Mucosa of descending colon (tissue), 3 donors: ENCODE results near the gene SUMO1. TPM values are rescaled to one million over a fixed set of nuclear protein-coding genes. Genes with fewer than 3 reads are reported as not detected.

Experiments used
- ATAC-seq: fragments of 200-7000 bp; cut with Tn5 transposase; one replicate; pipeline ENCODE4 v1.9.1; 2020; ENCODE audit warnings: mild to moderate bottlenecking, moderate library complexity
- DNase-seq, 3 donors: peaks; one replicate each; pipeline ENCODE4 v3.0.0-alpha.2; 2020
- H3K36me3 ChIP-seq: fragments of 200-600 bp; one replicate; pipeline ENCODE4 v1.8.0; 2021; ENCODE audit warnings: low read depth, mild to moderate bottlenecking
- H3K4me1 ChIP-seq: fragments of 200-600 bp; one replicate; pipeline ENCODE4 v1.8.0; 2021; ENCODE audit warnings: low read depth, mild to moderate bottlenecking
- H3K4me3 ChIP-seq: fragments of 200-600 bp; one replicate; pipeline ENCODE4 v1.8.0; 2021; ENCODE audit warnings: mild to moderate bottlenecking
- H3K9me3 ChIP-seq: fragments of 200-600 bp; one replicate; pipeline ENCODE4 v1.8.0; 2021; ENCODE audit warnings: mild to moderate bottlenecking
- CTCF ChIP-seq: fragments of 200-600 bp; IDR thresholded peaks from one replicate; pipeline ENCODE4 v1.8.0; 2022; ENCODE audit warnings: antibody characterized with exemption, mild to moderate bottlenecking
- intact Hi-C, 2 donors: fragments of 100-400 bp; cut with DNase I in 1 of 2; cut with micrococcal nuclease in 1 of 2; formaldehyde crosslinking; loops; one replicate each; pipeline versions ENCODE4 v1.11.0 to v1.11.1; 2022; cut with DNase I, micrococcal nuclease
- total RNA-seq, 3 donors: library from RNA; stranded (reverse); fragmentation: NEBNext Ultra II Directional in 2 of 3; extraction: Animal tissue kit (Norgen Biotek cat#: 25700) in 2 of 3; gene quantifications; one replicate each; pipeline versions ENCODE4 v1.2.1 to v1.2.4, GENCODE V29; 2021 to 2023
- donor health status: DM: no; HTN: no; CAD: no; lungs with moderate emphysema.
- donor health status: DM: no; HTN: no; CAD: no.
- donor health status: DM: no; HTN: yes; CAD: no.

SUMO1 gene
- total RNA-seq, 3 donors from 2014 or later: 75.5 to 81.4 (median 77.6) TPM

DNA sequence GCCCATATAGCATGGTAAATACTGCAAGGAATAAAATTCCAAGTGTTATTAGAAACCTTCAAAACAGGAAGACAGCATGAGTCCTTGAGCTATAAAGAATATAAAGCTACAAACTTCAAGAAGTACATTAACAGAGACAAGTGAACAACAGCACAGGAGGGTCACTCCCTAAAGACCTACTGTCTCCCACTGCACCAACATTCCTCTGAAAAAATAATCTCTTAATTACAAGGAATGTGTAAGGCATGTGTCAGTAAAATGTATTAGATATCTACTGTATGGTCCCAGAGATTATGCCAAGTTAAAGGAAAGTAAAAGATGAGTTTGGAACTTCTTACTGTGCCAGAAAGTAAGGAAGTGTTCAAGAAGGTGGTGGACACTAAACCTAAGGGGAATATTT is 29.9 kb downstream of the SUMO1 start:
- intact Hi-C loops: no loop called here
- H3K9me3 ChIP-seq: no peaks in the 10 kb centered on the region
- no peak for ATAC-seq
- no peak for TF ChIP-seq CTCF
- no peak overlapping the region for H3K4me3 ChIP-seq
- no peak for DNase-seq
- H3K4me1 ChIP-seq: no peaks in the 10 kb centered on the region
- no peaks in the 10 kb centered on the region for H3K36me3 ChIP-seq

- Histone ChIP-seq H3K4me3 (no peak overlapping the region), H3K36me3 (no peaks in the 10 kb centered on the region), H3K9me3 (no peaks in the 10 kb centered on the region), H3K4me1 (no peaks in the 10 kb centered on the region)
- intact Hi-C loops: no loop called here
- no peak for TF ChIP-seq CTCF
- DNase-seq (no peak), ATAC-seq (no peak)
Measured at GRCh38 chr2:202204855-202205254, 33.5 kb downstream of the SUMO1 start.

DNA sequence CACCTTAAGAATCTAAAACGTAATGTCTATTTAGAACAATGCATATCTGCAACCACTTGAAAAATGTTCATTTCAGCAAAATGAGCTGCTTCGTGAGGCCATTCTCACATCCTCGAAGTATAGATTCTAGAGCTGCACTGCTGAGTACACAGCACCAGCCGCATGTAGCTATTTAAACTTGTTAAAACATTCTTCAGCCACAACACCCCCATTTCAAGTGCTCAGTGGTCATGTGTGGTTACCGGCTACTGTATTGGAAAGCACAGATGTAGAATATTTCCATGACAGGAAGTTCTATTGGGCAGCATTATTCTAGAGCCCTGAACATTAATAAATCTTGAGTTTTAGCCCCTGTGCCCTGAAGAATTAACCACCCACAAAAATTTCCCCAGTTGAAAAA is 35.0 kb downstream of the SUMO1 start:
- Histone ChIP-seq H3K36me3 (no peaks in the 10 kb centered on the region), H3K4me1 (no peaks in the 10 kb centered on the region), H3K9me3 (no peaks in the 10 kb centered on the region), H3K4me3 (no peak overlapping the region)
- DNase-seq: no peak
- TF ChIP-seq CTCF: no peak
- intact Hi-C loops: no loop called here
- ATAC-seq: no peak

DNA sequence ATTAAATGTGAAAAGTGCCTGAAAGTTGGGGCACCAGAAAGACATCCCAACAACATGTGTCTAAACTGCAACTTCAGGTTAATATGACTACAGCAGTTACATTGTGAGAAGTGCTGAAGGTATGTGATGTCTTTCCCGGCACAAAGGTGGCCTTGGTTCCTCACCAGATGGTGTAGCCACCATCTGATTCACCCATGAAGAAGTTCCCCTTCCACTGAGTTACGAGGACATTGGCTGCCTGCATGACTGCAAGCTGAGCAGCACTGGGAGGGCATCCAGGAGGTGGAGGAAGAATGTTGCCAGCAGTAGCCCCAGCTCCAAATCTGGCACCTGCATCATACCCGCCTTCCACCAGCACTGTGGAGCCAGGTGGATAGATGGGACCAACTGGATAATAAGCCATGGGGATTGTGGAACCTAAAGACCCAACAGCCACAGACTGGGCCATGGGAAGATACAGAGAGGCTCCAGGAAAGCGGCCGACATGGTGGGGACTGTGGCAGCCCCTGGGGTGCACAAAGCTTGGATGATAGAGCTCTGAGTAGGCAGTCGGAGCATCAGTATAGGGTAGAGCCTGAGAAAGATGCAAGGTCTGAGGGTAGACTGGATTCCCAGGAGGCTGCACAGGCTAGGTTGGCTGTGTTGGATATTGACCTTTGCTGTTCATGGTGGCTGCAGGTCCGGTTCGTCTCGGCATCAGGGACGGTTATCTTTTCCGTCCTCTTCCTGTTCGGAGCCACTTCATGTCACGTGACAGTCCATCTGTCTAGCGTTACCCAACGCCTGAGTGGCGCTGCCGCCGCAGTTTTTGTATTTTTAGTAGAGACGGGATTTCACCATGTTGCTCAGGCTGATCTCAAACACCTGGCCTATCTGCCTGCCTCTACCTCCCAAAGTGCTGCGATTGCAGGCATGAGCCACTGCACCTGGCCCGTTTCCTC is 36.9 kb downstream of the SUMO1 start:
- no peaks in the 10 kb centered on the region for H3K4me1 ChIP-seq
- no peak overlapping the region for H3K4me3 ChIP-seq
- TF ChIP-seq CTCF: no peak
- DNase-seq (no peak), ATAC-seq (no peak)
- H3K9me3 ChIP-seq: no peaks in the 10 kb centered on the region
- intact Hi-C loops: no loop called here
- no peaks in the 10 kb centered on the region for H3K36me3 ChIP-seq

GRCh38 chr2:202196727-202197126 is 41.7 kb downstream of the SUMO1 start:
- Histone ChIP-seq H3K4me3 (no peak overlapping the region), H3K4me1 (no peaks in the 10 kb centered on the region), H3K9me3 (no peaks in the 10 kb centered on the region), H3K36me3 (no peaks in the 10 kb centered on the region)
- DNase-seq (no peak), ATAC-seq (no peak)
- no peak for TF ChIP-seq CTCF
- intact Hi-C loops: no loop called here
